NCI-H2196 (cell line): ENCODE measurements around the gene ANKRD13A.
"Not testable (repeated sequence)": the region's sequence is repeated elsewhere in the genome, so short reads cannot be mapped to it uniquely, and the experiment has no call there.

ENCODE experiments used
- DNase-seq: peaks from one replicate; lab custom pipeline; 2025; ENCODE audit not compliant: unreplicated experiment; lab: John Stamatoyannopoulos, UW

ANKRD13A gene

DNA sequence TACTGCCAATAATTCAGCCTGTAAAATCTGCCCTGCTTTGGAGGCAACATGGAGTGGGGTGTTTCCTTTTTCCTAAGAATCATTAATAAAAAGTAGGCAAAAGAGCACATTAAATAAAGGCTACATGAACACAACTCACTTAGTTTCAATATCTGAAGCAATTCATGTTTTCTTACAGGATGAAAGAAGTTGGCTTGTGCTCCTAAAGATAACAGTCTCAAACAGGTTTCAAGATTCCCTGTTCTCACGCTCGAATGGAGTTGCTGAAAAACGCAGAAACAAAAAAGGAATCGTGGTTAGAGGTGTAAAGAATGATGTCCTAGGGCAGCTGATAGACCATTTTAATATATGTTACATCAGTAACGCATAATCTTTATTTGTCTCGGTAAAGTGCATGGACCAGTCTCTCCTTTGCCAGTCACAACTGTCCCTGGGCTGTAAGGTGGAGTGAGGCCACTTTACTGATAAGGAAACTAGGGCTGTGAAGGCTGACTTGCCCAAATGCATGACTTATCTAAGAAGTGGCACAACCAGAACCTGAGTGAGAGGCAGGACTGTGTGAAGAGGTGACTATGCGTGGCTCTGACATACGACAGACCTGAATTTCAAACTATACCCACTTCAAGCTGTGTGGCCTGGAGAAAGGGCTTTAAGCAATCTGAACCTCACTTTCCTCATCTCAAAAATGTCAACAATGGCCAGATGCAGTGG, 15.6 kb upstream of the ANKRD13A start:
- no peak for DNase-seq

DNA sequence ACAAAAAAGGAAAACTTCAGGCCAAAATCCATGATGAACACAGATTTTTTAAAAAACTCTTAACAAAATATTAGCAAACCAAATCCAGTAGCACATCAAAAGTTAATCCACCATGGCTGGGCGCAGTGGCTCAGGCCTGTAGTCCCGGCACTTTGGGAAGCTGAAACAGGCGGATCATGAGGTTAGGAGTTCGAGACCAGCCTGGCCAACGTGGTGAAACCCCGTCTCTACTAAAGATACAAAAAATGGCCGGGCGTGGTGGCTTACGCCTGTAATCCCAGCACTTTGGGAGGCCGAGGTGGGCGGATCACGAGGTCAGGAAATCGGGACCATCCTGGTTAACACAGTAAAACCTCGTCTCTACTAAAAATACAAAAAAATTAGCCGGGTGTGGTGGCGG, 13.0 kb upstream of the ANKRD13A start:
- not testable (repeated sequence) for DNase-seq

DNA sequence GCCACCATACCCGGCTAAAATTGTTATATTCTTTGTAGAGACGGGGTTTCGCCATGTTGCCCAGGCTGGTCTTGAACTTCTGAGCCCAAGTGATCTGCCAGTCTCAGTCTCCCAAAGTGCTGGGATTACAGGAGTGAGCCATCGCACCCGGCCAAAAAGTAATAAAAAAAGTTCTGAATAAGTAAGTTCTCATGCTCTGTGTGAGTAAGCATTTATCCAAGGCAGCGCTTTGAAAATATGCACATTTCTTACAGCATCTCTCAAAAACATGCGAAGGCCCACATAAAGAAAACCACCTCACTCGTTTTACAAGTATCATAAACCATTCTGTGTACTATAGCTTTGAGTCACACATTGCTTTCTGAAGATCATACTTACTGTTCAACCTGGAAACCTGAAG, 11.6 kb upstream of the ANKRD13A start:
- no peak for DNase-seq

DNA sequence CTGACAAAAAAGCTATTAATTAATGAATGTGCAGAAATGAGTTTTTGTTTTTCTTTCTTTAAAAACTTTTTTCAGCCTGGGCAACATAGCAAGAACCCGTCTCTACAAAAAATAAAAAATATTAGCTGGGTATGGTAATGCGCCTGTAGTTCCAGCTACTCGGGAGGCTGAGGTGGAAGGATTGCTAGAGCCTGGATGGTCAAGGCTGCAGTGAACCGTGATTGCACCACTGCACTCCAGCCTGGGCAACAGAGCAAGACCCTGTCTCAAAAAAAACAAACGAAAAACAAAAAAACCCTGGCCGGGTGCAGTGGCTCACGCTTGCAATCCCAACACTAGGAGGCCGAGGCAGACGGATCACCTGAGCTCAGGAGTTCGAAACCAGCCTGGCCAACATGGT, 11.0 kb upstream of the ANKRD13A start:
- no peak for DNase-seq

DNA sequence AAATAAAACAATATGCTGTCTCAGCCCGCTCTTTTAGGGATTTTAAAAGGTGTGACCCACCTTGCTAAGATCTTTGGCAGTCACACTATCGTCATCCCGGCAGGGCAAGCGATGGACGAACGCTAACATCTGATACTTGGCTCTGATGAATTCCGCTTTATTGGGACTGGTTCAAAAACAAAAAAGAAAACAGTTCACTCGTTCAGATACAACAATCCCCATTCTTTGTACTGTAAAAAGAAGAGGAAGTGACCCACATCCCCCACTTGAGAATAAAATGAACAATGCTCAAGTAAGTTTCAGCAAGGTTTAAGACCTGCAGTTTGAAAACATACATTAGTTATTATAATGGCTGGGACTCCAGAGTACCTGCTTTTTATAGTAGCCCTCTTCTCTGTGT, 10.3 kb upstream of the ANKRD13A start:
- DNase-seq, result no peak

DNA sequence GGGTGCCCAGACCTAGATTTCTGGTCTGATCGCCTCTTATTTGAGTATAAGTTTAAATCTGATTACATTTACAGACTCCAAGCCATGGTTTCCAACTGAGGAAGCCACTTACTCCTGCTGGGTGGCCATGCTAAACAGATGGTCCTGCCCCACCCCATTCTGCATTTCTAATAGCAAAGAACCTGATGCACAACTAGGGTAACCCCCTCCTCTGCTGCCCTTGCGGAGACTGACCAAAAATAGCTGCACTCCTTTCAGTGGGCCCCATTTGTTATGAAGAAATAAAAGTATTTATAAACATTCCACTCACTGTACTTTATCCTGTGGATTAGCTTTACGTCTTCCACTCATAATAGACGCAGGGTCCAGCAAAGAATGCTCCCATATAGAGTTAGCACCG, 9.8 kb upstream of the ANKRD13A start:
- DNase-seq, result no peak

DNA sequence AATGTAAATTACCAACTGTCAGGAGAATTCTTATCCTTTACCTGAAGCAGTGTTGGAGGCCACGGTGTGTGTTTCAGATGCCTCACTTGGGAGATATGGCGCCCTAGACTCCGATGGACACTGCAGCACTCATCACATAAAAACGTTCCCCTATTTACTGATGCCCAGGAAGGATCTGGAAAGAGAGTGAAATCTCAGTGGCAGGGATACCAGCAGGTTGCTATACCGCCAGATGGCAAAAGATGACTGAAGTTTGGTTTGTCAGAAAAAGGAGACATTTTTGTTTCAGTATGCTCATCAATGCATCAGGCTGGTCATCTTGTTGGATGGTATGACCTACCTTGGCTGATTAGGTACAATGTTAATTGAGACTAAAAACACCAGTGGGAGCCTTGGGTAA, 7.6 kb upstream of the ANKRD13A start:
- DNase-seq, result no peak

DNA sequence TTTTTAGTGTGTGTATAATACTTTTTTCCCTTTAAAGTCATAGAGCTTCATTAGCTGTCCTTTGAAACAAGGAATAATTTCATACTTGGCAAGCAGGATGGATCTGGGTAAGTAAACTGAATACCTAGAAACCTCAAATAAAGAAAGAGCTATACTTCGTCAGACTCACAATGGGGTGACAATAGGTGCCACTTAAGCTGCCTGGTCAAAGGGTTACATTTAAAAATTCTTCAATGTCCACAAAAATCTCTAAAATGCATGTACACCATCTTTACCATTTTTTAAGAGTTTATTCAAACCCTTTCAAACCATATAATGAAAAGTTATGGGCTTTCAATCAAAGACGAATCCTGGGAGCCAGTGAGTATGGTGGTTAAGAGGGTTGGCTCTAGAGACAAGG, 6.1 kb upstream of the ANKRD13A start:
- DNase-seq, result no peak

DNA sequence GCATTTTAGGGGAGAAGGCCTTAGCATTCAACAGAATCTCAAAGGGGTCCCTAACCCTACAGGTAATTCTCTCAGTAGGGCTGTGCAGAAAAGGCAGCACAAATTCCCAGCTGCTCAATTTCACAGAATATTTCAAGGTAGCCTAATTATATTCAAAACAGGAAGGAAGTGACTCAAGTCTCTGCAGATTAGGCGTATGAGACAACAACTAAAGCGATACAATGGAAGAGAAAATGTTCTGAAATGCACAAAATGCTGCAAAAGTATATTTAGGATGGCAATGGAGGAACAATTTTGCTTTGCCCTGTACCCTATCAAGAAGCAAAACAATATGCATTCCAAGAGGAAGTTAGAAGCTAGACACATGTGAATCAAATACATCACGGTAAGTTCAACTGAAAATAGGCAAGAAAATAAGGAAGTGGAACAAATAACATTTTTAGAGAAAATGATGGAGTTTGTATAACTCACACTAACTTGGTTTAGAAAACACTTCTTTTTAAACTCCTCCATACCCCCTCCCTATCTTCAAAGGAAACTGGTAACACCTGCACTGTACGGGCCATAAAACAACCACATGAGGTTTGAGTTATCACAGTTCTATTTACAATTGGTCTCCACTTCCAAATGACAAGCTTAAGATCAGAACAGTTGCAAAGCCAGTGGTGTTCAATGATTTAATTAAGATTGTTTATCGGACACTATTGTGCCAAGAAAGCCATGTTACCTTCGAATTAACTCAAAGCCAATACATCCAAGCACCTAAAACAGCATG, 4.6 kb upstream of the ANKRD13A start:
- DNase-seq, result no peak

DNA sequence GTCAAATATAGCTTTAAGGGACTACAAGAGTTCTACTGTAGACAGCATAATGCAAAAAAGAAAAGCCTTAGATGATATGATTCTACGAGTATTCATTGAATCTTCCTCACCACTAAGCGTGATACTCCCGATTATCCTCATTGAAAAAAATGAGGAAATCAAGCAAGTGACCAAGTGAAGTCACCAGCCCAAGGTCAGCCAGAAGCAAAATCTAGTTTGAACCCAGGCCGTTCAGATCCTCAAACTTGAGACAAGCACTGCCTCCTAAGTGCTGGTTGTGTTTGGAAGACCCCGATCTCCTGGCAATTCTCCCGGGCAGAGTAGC, 3.9 kb upstream of the ANKRD13A start:
- DNase-seq, result no peak

DNA sequence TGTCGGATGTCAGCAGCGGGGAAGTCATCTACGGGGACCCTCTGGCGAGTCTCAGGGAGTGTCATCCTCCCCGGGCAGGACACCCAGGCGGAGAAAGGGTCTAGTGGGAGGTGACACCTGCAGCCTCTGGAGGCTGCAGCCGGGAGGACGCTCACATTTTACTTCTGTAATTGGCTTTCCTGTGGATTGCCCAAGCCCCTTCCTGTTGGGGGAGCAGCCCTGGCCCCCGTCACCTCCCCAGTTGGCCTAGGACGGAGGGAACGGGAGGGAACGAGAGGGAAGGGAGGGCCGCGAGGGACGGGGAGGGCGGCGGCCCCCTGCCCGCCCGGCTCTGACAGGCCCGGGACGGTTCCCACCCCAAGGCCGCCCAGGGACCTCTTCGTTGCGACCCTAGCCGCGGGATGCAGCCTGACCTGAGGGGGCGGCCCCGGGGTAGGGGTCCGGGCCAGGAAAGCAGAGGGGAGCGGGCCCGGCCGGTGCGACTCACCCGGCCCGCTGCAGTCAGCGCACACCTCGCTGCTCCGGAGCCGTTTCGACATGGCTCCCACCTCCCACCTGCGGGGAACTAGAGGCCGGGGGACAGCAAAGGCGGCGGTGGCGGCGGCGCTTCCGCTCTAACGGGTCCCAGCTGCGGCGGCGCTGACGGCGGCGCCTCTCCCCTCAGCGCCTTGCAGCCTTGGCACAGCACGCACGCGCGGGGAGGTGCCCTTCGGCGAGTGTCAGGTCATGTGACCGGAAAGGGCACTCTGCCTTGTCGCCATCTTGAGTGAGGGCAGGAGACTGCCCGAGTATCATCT, 3.3 kb upstream of the ANKRD13A start, which contains the start of gene GIT2:
TSS of gene GIT2 (minus strand) at position 683 of the 797 bp plus-strand sequence. CDS start at position 539, 144 bp downstream.
- peak; percentile 94 for DNase-seq

DNA sequence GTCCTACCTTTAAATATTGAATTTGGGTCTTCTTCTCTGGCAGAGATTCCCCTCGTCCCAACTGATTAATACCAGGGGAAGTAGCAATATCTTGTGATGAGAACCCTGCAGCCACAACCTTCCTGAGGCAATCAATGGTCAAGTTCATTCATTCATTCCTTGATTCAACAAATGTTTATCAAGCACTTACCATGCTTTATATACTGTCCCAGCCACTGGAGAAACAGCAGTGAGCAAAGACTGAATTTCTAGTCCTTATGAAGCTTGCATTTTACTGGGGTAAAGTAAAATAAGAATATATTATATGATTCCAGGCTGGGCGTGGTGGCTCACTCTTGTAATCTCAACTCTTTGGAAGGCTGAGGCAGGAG, 2.8 kb upstream of the ANKRD13A start:
- DNase-seq, result no peak

DNA sequence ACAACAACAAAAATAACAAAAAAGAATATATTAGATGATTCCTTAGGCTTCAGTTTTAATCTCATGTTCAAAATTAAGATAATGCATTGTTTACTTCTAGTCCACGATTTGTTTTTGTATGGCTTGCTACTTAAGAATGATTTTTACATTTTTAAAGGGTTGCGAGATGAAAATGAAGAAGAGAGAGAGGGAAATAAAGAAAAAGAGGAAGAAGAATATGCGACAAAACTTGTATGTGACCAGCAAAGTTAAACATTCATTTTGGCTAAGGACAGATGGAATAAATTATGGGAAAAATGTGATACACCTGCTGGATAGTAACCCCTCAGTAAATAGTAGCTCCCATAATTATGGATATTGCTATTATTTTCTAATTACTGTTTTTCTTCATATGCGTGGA, 1.8 kb upstream of the ANKRD13A start:
- DNase-seq, result no peak

DNA sequence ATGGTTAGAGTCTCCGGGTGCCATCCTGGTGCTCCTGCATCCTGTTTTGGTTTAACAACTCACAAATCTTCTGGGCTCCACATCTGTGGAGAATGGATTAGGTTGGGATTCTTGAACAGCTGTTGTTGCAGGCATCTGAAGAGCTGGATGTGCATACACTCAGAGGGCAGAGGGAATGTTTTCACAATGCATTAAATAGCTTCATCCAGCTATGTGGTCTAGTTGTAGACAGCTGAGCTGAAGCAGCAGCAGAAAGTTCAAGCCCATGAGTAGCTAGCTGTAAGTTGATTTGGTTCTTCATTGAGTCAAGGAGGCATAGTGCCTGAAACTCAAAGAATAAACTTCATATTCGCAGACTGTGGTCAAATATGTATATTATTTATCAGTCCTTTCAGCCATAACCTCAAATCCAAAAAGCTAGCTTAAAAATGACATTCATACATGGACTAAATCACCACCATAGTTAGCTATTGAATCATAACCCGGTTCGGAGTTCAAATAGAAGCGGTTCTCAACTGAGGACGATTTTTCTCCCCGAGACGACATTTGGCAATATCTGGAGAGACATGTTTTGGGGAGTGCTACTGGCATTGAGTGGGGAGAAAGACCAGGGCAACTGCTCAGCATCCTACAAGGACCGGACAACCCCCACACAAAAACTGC, 858 bp upstream of the ANKRD13A start:
- DNase-seq, result no peak

DNA sequence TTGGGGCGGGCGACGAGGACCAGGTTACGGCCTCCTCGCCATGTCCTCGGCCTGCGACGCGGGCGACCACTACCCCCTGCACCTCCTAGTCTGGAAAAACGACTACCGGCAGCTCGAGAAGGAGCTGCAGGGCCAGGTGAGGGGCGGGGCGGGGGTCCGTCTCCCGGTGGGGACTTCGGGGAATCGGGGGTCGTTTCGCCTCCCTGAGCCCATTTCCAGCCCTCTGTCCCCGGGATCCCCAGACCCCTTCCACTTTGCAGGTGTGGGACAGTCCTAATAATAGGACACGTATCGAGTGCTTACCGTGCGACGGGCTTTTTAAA, 380 bp downstream of the ANKRD13A start:
- DNase-seq, result no peak

DNA sequence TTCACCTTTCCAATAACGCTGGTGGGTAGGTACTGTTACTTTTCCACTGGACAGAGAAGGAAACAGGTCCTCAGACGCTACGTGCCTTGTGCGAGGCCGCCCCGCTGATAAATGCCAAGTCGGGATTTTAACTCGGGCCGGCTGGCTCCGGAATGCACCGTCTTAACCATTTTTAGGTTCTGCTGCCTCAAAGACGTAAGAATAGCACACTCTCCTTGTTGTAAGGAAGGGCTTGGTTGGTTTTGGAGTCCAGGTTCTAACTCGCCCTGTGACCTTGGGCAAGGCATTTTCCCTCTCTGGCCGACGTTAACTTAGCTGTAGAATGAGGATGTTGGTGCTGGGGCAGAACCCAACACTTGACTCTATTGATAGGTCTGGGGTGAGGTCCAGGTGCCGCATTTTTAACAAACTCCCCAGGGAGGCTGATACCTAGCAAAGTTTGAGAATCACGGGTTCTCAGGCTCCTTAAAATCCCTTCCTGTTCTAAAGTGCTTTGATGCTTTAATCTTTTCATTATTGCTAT, 814 bp downstream of the ANKRD13A start:
- DNase-seq, result no peak

DNA sequence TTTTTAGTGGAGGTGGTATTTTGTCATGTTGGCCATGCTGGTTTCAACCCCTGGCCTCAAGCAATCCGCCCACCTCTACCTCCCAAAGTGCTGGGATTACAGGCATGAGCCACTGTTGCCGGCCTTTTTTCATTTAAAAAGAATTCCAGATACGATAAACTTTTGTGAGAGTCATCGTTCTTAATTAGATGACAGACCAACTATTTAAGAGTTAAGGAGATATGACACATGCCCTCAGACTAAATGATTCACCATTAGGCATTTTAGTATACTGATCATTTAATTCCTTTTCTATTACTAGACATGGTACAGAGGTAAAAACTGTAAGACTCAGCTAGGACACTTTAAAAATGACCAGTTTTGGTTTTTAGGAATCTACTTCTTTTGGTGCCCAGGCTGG, 2.4 kb downstream of the ANKRD13A start:
- no peak for DNase-seq

DNA sequence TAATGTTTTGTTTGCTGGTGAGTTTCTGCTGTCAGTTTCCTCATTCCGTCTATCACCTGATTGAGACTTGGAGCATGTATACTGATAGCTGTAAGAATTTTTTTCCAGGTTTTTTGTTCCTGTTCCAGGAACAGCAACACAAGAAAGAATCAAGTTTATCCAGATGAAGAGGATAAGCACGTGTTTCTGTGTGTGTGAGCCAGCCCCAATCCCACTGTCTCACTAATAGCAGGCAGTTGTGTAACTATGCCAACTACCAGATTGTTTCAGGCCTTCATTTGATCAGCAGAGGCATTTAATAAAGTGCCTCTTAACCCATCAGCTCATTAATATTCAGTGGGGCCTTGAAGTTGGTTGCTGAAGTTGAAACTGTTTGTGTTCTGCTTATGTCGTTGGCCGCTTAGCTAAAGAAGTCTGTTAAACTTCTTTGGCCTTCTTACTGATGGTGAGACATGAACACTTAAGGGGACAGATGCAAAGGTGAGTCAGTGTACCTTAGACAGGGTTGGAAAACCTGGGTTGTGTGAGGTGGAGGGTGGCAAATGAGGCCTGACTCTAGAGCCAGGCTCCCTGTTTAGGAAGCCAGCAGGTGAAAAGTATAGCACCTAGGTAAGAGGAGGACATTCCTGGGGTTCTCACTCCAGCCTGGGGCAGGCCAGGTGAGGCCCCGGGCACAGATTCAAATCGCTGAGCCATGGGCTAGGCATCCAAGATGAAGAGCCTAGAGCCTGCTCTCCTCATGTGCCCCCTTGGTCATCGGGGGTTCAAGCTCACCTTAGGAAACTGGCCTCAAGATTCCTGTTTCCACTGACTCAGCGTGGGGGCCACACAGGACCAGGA, 3.7 kb downstream of the ANKRD13A start:
- no peak for DNase-seq

DNA sequence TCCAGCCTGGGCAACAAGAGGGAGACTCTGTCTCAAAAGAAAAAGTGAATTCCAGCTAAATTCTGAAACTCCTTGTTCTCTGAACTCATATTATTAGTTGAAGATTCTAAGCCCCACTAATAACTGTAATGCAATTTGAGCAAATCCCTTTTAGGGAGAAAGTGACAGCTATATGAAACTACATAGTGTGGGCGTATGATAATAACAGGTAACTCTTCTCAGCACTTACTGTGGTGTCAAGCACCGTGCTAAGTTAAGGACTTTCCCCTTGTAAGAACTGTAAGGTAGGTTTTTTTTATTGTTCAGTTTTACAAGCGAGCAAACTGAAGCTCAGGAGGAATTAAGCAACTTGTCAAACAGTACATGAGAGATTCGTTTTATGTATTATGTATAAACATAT, 5.4 kb downstream of the ANKRD13A start:
- DNase-seq, result no peak

DNA sequence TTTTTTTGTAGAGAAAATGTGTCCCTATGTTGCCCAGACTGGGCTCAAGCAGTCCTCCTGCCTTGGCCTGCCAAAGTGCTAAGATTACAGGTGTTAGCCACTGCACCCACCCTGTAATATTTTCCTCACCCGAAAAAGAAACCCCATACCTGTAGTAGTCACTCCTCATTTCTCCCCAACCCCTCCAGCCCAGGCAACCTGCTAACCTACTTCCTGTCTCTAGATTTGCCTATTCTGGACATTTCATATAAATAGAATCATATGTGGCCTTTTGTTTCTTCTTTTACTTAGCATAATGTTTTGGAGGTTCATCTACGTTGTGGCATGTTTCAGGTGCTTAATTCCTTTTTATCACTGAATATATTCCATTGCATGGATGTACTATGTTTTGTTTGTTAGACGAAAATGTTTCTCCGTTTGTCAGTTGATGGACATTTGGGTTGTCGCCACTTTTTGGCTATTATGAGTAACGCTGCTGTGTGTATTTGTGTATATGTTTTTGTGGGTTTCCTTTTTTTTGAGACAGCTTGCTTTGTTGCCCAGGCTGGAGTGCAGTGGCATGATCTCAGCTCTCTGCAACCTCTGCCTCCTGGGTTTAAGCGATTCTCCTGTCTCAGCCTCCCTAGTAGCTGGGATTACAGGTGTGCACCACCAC, 6.2 kb downstream of the ANKRD13A start:
- no peak for DNase-seq
